Hematopoietic multipotent progenitor cell (in vitro differentiated cells): ENCODE data around the gene BSCL2. TPM values are rescaled to one million over a fixed set of nuclear protein-coding genes. Genes with fewer than 3 reads are reported as not detected.
"Not testable (repeated sequence)": the region's sequence is repeated elsewhere in the genome, so short reads cannot be mapped to it uniquely, and the experiment has no call there.

Experiments
- DNase-seq, 3 donors: peaks; one replicate each; pipeline ENCODE4 v3.0.0-alpha.2; 2011 to 2015; ENCODE audit warnings: low read depth in 2 of 3, low spot score in 2 of 3
- total RNA-seq: library from RNA; depleted of rRNA; stranded (reverse); fragments of >200 nt; gene quantifications from one replicate; pipeline ENCODE4 v1.2.3, GENCODE V29; 2012

The BSCL2 gene
- total RNA-seq, 1 donor = 66.5 TPM

GRCh38 chr11:62688491-62688890 is 18.7 kb downstream of the BSCL2 start:
- DNase-seq = no peak

GRCh38 chr11:62687508-62688396 is 19.5 kb downstream of the BSCL2 start:
- DNase-seq = no peak

GRCh38 chr11:62682518-62682917 is 24.7 kb downstream of the BSCL2 start:
- DNase-seq = no peak

GRCh38 chr11:62680825-62681240 is 26.4 kb downstream of the BSCL2 start:
- peak in 2 of 3 donors; percentile 58 to 73 for DNase-seq

GRCh38 chr11:62678770-62679696 is 28.2 kb downstream of the BSCL2 start, which contains the start of gene UBXN1:
Gene UBXN1 (minus strand): TSS chr11:62679073. CDS start chr11:62678923, 150 bp downstream.
- peak; percentile 71 to 89 (median 88) for DNase-seq

DNA sequence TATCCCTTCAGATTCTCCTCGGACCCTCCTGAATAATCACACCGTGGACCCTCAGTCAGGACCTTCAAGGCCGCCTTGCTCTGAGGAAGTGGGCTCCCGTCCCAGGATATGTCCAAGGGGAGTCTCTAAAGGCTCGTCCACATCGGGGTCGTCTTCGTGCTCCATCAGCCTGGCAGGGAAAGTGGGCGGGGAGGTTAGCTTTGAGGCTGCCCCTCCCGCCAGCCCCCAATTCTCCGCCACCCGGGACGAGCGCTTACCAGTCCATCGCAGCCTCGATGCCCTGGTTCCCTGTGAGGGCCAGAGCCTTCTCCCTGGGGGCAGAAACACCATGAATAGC is 28.8 kb downstream of the BSCL2 start:
- no peak for DNase-seq

DNA sequence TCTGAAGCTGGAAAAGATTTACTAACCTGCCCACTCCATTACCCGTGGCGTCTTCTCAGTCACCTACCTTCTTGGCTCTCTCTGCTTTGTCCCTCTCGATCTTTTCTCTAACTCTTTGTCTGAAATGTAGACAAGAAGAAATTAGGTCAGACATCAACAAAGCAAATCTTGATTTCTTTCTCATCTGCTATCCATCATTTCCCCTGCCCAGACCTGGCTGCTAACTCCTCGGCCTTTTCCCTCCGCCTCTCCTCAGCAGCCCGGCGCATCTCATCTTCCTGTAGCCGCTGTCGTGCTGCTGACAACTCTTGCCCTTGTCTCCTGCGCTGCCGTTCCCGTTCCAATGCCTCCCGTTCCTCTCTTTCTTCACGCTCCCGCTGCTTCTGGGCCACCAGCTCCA is 29.5 kb downstream of the BSCL2 start:
- no peak for DNase-seq

GRCh38 chr11:62677156-62677555 is 30.1 kb downstream of the BSCL2 start:
- DNase-seq = no peak

DNA sequence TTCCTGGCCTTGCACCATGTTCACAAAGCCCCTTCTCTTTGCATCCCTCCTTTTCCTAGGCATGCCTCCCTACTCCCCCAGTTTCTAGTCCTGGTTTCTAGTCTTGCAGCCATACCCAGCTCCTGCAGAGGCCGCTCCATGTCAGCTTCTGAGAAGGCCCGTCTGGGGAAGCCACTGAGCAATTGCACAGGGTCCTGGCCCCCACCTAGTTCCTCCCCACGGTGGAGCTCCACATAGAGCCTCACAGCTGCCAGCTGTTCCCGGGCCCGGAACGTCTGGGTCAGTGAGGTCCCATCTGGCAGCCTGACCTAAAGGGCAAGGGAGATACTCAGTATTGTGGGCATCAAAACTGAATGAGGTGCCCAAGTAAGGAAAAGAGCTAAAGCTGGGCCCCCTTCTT is 30.5 kb downstream of the BSCL2 start:
- DNase-seq = no peak

DNA sequence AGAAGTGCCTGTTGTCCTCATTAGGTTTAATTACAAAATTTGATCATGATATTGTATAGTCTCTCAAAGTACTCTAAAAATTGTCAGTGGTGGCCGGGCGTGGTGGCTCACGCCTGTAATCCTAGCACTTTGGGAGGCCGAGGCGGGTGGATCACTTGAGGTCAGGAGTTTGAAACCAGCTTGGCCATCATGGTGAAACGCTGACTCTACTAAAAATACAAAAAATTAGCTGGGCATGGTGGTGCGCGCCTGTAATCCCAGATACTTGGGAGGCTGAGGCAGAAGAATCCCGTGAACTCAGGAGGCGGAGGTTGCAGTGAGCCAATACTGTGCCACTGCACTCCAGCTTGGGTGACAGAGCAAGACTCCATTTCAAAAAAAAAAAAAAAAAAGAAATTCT is 31.8 kb downstream of the BSCL2 start:
- not testable (repeated sequence) for DNase-seq

DNA sequence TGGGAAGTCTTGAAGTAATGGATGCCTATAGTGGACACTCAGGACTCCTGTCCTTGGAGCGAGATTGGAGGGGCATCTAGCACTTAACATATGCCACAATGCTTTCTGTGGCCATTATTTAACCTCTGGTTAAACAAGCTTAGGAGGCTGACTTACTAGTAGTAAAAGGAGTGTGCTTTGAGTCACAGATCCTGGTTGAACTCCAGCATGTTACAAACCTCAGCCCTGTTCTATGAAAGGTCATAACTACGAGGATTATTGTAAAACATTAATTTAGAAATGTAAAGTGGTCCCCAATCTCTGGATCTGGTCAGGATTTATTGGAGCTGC is 34.1 kb downstream of the BSCL2 start:
- no peak for DNase-seq

- peak; percentile 54 to 89 (median 86) for DNase-seq
These were observed 35.4 kb downstream of the BSCL2 start, which contains the start of the genes LBHD1 and UQCC3 for GRCh38 chr11:62671608-62672389. Gene LBHD1 (minus strand): TSS chr11:62672267. CDS start chr11:62670031, 2,236 bp downstream. Gene UQCC3 (plus strand): TSS chr11:62671673. CDS start chr11:62671746, 73 bp downstream.

DNA sequence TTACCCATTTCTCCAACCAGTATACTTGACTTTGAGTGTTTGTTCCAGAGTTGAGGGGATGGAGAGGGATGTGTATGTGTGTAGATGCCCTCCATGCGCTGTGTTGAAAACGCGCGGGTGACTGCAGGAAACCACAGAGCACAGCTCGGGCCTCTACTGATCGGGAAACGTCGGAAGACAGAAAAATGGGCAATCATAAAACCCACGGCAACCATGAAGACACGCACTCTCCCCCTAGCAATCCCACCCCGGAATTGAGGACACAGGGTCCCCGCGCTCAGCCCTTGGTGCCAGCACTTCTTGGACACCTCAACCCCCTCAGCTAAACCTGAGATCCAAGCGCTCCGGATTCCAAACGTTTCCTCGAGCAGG is 36.0 kb downstream of the BSCL2 start:
- peak in 1 of 3 donors; percentile 37 for DNase-seq

- DNase-seq = no peak
These were observed 37.6 kb downstream of the BSCL2 start for GRCh38 chr11:62669420-62670161.

DNA sequence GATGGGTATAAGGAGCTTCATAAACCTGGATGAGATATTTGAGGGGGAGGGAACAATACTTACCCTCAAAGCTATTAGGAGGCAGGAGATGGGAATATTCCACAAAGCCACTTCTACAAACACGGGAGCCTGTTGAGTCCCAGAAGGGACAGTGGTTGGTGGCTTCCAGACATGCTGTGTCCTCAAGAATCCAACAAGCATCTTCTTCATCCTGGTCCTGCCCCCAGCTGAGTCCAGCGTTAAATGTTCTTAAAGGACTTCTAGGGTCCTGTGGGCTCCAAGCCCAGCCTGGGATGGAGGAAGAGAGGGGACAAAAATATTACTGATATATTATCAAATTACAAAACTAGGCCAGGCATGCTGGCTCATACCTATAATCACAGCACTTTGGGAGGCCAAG is 39.8 kb downstream of the BSCL2 start:
- no peak for DNase-seq

DNA sequence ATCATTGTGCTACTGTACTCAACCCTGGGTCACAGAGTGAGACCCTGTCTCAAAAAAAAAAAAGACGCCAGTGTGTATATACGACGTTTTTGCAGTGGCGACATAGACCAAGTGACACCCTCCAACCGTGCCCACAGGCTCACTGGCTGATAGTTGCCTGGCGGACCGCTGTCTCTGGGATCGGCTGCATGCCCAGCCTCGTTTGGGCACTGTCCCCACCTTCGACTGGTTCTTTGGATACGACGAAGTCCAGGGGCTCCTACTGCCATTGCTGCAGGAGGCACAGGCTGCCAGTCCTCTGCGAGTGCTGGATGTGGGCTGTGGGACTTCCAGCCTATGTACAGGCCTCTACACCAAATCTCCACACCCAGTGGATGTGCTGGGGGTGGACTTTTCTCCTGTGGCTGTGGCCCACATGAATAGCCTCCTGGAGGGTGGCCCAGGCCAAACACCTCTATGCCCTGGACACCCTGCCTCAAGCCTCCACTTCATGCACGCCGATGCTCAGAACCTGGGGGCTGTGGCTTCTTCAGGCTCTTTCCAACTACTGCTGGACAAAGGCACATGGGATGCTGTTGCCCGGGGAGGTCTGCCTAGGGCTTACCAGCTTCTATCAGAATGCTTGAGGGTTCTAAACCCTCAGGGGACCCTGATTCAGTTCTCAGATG is 40.8 kb downstream of the BSCL2 start:
- no peak for DNase-seq

DNA sequence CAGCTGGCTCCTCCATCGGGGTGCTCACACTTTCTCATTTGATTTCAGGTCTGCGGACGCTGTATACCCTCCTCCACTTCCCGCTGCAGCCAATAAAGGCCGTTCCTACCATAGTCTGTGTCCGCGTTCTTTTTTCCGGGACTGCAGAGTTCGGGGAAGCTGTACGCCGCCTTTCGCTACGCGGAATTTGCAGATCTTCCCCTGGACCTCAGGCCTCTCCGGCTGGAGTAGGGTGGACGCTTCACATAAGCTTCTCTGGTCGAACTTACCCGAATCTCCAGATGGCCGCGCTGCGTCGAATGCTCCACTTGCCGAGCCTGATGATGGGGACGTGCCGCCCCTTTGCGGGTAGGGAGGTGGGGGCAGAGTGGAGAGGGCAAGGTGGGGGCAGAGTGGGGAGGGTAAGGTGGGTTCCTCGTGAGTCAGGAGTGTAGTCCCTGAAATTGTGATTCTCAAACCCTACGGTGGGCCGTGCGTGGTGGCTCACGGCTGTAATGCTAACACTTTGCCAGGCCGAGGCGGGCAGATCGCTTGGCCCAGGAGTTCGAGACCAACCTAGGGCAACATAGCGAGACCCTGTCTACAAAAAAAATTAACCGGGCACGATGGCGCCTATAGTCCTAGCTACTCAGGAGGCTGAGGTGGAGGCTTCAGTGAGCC is 41.5 kb downstream of the BSCL2 start:
- DNase-seq = peak in 2 of 3 donors; percentile 74 to 79

DNA sequence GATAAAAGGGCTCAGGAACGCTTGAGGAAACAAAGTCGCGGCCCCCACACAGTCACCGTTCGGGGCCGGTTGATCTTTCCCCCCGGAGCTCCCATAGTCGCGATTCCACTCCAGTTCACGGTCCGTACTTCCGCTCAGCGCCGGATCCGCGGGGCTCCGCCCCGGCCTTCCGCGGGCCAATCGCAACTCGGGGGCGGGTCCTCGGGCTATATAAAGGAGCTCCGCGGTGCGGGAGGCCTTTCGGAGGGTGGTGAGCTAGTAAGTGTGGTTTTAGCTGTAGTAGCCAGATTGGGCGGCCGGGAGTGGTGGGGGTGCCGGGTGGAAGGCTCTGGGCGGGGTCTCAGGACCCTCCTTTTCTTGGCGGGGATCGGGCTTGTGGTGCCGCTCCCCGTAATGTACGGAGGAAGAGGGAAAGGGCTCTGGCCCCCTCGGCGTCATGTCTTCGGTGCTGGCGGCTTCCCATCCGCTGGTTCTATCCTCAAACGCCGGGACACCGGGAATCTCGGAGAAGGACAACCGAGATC is 42.1 kb downstream of the BSCL2 start, which contains the start of the genes C11orf98 and CSKMT:
C11orf98 (minus strand) TSS at position 136 of the 524 bp plus-strand sequence; CDS start at position 95, 41 bp downstream.
CSKMT (plus strand) TSS at position 238 of the 524 bp plus-strand sequence. CDS start 568 bp downstream, outside the sequence.
- peak; percentile 90 to 95 (median 94) for DNase-seq
